NCI-H2227 treated with DMSO at 0.1 percent for 48 hours (cell line): ENCODE data around the gene RASL11B.
A peak's percentile ranks its signal among the peaks of the same experiment; 100 is the strongest.

Experiments used
- DNase-seq: peaks from one replicate; lab custom pipeline; 2025; lab: John Stamatoyannopoulos, UW

The RASL11B gene

GRCh38 chr4:52843351-52843750 lies 18.8 kb upstream of the RASL11B start:
- DNase-seq: no peak

GRCh38 chr4:52843958-52844357 lies 18.2 kb upstream of the RASL11B start:
- no peak for DNase-seq

GRCh38 chr4:52844596-52844995 lies 17.5 kb upstream of the RASL11B start:
- no peak for DNase-seq

- DNase-seq: no peak
Measured at GRCh38 chr4:52846502-52846901, 15.6 kb upstream of the RASL11B start.

- DNase-seq: no peak
Measured at GRCh38 chr4:52848254-52848653, 13.9 kb upstream of the RASL11B start.

- no peak for DNase-seq
Measured at GRCh38 chr4:52850406-52851124, 11.6 kb upstream of the RASL11B start.

- no peak for DNase-seq
Measured at GRCh38 chr4:52852041-52852440, 10.1 kb upstream of the RASL11B start.

- no peak for DNase-seq
Measured at GRCh38 chr4:52852711-52853110, 9.4 kb upstream of the RASL11B start.

- DNase-seq: no peak
Measured at GRCh38 chr4:52853351-52853750, 8.8 kb upstream of the RASL11B start.

GRCh38 chr4:52856801-52857200 lies 5.3 kb upstream of the RASL11B start:
- DNase-seq: no peak

GRCh38 chr4:52860361-52860760 lies 1.8 kb upstream of the RASL11B start:
- DNase-seq: no peak

GRCh38 chr4:52861171-52861823 lies 820 bp upstream of the RASL11B start:
- DNase-seq: no peak

GRCh38 chr4:52862639-52863161 lies 583 bp downstream of the RASL11B start:
- DNase-seq: peak; percentile 33

- peak; percentile 13 for DNase-seq
Measured at GRCh38 chr4:52863324-52863723, 1.2 kb downstream of the RASL11B start.

- peak; percentile 82 for DNase-seq
Measured at GRCh38 chr4:52864793-52865192, 2.7 kb downstream of the RASL11B start.

GRCh38 chr4:52865300-52865699 lies 3.2 kb downstream of the RASL11B start:
- DNase-seq: no peak

- DNase-seq: no peak
Measured at GRCh38 chr4:52866734-52867133, 4.6 kb downstream of the RASL11B start.

- DNase-seq: no peak
Measured at GRCh38 chr4:52867163-52867562, 5.0 kb downstream of the RASL11B start.

GRCh38 chr4:52868133-52868532 lies 6.0 kb downstream of the RASL11B start:
- no peak for DNase-seq

- no peak for DNase-seq
Measured at GRCh38 chr4:52869196-52869595, 7.1 kb downstream of the RASL11B start.

GRCh38 chr4:52869656-52870055 lies 7.5 kb downstream of the RASL11B start:
- no peak for DNase-seq

GRCh38 chr4:52870225-52870624 lies 8.1 kb downstream of the RASL11B start:
- no peak for DNase-seq

GRCh38 chr4:52873191-52873590 lies 11.1 kb downstream of the RASL11B start:
- peak; percentile 17 for DNase-seq
